Stomach smooth muscle (tissue), 2 donors: ENCODE results near the gene CD46.

ENCODE experiments used
- H3K27ac ChIP-seq: one replicate; pipeline ENCODE4 v1.7.0; 2013; ENCODE audit warnings: mild to moderate bottlenecking, low read length, inconsistent platforms
- H3K27me3 ChIP-seq, 2 donors: one replicate each; pipeline ENCODE4 v1.7.0; 2013; ENCODE audit warnings: low read length in 2 of 2; ENCODE audit not compliant: insufficient read depth in 2 of 2, control insufficient read depth in 1 of 2
- H3K36me3 ChIP-seq, 2 donors: one replicate each; pipeline ENCODE4 v1.7.0; 2013; ENCODE audit warnings: low read length in 2 of 2; ENCODE audit not compliant: control insufficient read depth in 2 of 2, insufficient read depth in 2 of 2
- H3K4me1 ChIP-seq: one replicate; pipeline ENCODE4 v1.7.0; 2013; ENCODE audit warnings: low read length; ENCODE audit not compliant: control insufficient read depth, insufficient read depth
- H3K4me3 ChIP-seq, 2 donors: one replicate each; pipeline ENCODE4 v1.7.0; 2013; ENCODE audit warnings: low read length in 2 of 2
- H3K9ac ChIP-seq, 2 donors: one replicate each; pipeline ENCODE4 v1.7.0; 2013; ENCODE audit warnings: low read length in 2 of 2, mild to moderate bottlenecking in 1 of 2
- H3K9me3 ChIP-seq, 2 donors: one replicate each; pipeline ENCODE4 v1.7.0; 2013; ENCODE audit warnings: low read length in 2 of 2; ENCODE audit not compliant: control insufficient read depth in 2 of 2
- donor health status: healthy.
- donor health status: Pancreatic carcinoma.

Gene CD46

DNA sequence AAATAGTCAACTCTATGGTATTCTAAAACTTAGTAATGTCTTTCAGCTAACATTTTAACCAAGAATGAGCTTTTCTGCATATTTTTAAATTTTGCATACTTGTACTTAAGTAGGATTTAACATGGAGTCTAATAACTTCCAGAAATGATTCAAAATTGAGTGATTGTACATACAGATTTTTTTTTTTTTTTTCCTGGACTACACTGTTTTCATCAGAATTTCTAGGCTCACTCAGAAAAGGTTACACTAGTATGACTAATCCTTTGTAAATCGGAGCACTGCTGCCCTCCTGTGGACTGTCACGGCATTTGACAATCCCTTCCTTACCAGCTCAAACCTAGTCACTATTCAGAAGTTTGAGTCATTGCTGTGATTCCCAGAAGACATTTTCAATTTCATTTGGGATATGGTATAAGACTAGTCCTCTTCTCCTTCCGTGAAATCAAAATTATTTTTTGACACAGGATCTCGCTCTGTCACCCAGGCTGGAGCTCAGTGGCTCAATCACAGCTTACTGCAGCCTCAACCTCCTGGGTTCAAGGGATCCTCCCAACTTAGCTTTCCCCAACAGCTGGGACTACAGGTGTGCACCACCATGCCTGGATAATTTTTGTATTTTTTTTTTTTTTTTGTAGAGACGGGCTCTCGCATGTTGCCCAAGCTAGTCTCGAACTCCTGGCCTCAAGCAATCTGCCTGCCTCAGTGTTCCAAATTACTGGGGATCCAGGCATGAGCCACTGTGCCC is 45.5 kb downstream of the CD46 start:
- no peaks in the 10 kb centered on the region for H3K27me3 ChIP-seq
- no peak overlapping the region for H3K4me3 ChIP-seq
- peaks cover 15% of the 10 kb centered on the region in 2 donors for H3K36me3 ChIP-seq
- no peak overlapping the region for H3K27ac ChIP-seq
- no peak overlapping the region for H3K9ac ChIP-seq
- no peaks in the 10 kb centered on the region for H3K4me1 ChIP-seq
- H3K9me3 ChIP-seq: no peaks in the 10 kb centered on the region

DNA sequence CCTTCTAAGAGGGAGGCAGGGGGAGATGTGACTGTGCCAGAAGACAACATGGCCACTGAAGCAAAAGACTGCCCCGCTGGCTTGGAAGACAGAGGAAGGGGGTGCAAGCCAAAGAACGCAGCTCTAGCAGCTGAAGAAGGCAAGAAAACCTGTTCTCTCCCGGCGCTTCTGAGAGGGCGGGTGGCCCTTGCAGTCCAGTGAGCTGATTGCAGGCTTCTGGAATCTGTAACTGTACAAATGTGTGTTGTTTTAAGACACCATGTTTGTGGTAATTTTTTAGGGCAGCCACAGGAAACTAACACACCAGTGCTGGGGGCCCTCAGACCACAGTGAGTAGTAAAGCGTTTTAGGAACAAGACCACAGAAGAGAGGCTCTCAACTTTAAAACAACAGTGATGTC is 47.0 kb downstream of the CD46 start:
- H3K9ac ChIP-seq: no peak overlapping the region
- H3K4me1 ChIP-seq: no peaks in the 10 kb centered on the region
- H3K4me3 ChIP-seq: no peak overlapping the region
- H3K27ac ChIP-seq: peak overlapping the region; percentile 26
- peaks cover 26 to 28% of the 10 kb centered on the region in 2 donors for H3K36me3 ChIP-seq
- H3K27me3 ChIP-seq: no peaks in the 10 kb centered on the region
- no peaks in the 10 kb centered on the region for H3K9me3 ChIP-seq

DNA sequence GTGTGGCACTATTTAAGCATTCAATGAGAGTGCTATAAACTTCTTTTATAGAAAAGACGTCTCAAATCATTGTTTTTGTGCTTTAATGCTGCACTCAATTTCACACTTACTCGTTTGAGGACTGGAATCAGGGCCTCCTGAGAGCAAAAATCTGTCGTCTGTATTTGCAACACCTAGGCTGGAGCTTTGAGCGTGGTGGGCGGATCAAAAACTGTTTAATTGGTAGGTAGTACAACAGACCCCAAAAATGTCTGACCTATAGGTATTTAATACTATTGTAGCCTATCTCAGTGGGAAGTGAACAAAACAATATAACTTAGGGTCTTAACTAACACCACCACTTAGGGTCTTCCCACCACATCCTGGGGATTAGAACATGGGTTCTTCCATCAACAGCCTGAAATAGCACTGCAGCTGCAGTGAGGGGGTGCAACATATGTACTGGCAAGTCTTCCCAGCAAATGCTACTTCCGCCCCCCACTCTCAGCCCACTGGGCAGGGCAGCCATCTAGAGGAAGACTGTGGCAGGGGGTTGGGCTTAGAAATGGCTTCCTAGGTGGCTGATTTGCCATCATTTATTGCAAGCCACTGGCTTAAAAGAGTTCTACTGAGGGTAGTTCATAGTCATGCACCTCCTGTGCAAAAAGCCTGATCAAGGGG is 48.3 kb downstream of the CD46 start:
- Histone ChIP-seq H3K4me1 (peaks cover 5% of the 10 kb centered on the region), H3K9ac (no peak overlapping the region), H3K27ac (no peak overlapping the region), H3K9me3 (no peaks in the 10 kb centered on the region), H3K4me3 (no peak overlapping the region), H3K27me3 (no peaks in the 10 kb centered on the region), H3K36me3 (peaks cover 31 to 37% of the 10 kb centered on the region in 2 donors)

GRCh38 chr1:207801819-207802218 is 50.0 kb downstream of the CD46 start:
- Histone ChIP-seq H3K36me3 (peaks cover 48 to 53% of the 10 kb centered on the region in 2 donors), H3K9me3 (no peaks in the 10 kb centered on the region), H3K27me3 (no peaks in the 10 kb centered on the region), H3K9ac (no peak overlapping the region), H3K27ac (no peak overlapping the region), H3K4me3 (no peak overlapping the region), H3K4me1 (peaks cover 18% of the 10 kb centered on the region)

- H3K4me3 ChIP-seq: no peak overlapping the region
- H3K9ac ChIP-seq: no peak overlapping the region
- H3K36me3 ChIP-seq: peaks cover 64 to 71% of the 10 kb centered on the region in 2 donors
- peak overlapping the region; percentile 37 for H3K27ac ChIP-seq
- H3K27me3 ChIP-seq: no peaks in the 10 kb centered on the region
- H3K4me1 ChIP-seq: peaks cover 36% of the 10 kb centered on the region
- H3K9me3 ChIP-seq: no peaks in the 10 kb centered on the region
Observed at GRCh38 chr1:207803678-207804077, 51.8 kb downstream of the CD46 start.

GRCh38 chr1:207804721-207805468 is 53.0 kb downstream of the CD46 start:
- Histone ChIP-seq H3K9ac (no peak overlapping the region), H3K4me1 (peaks cover 47% of the 10 kb centered on the region), H3K27me3 (no peaks in the 10 kb centered on the region), H3K4me3 (no peak overlapping the region), H3K36me3 (peaks cover 73 to 83% of the 10 kb centered on the region in 2 donors), H3K27ac (peak overlapping the region; percentile 66), H3K9me3 (no peaks in the 10 kb centered on the region)

DNA sequence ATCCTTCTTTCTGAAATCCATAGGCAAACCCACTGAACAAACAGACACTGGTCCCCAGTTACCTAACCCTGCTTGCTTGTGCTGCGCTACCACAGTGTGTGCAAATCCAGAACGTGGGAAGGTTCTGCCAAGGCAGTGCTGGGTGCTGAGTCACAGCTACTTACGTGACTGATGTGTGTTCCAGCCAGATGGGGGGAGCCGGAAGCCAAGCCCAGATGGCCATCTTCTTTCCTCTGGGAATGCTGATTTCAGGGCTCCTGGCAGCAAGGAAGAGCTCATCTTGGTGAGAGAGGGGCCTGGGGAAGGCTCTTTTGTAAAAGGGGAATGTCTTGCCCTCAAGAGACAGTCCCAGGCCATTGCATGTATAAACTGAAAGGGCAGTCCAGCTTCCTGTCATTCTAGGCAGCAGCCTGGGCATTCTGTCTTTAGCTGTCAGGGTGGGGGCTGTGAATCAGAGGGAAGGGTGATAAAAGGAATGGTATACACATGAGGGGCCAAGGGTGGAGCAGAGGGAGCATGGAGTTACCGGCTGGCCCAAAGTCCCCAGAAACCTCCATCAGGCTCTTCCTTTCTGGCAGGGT is 54.1 kb downstream of the CD46 start:
- H3K9me3 ChIP-seq: no peaks in the 10 kb centered on the region
- H3K27me3 ChIP-seq: no peaks in the 10 kb centered on the region
- H3K9ac ChIP-seq: peak overlapping the region in 1 of 2 donors; percentile 12
- no peak overlapping the region for H3K4me3 ChIP-seq
- peak overlapping the region; percentile 67 for H3K27ac ChIP-seq
- peaks cover 81 to 91% of the 10 kb centered on the region in 2 donors for H3K36me3 ChIP-seq
- peaks cover 58% of the 10 kb centered on the region for H3K4me1 ChIP-seq

DNA sequence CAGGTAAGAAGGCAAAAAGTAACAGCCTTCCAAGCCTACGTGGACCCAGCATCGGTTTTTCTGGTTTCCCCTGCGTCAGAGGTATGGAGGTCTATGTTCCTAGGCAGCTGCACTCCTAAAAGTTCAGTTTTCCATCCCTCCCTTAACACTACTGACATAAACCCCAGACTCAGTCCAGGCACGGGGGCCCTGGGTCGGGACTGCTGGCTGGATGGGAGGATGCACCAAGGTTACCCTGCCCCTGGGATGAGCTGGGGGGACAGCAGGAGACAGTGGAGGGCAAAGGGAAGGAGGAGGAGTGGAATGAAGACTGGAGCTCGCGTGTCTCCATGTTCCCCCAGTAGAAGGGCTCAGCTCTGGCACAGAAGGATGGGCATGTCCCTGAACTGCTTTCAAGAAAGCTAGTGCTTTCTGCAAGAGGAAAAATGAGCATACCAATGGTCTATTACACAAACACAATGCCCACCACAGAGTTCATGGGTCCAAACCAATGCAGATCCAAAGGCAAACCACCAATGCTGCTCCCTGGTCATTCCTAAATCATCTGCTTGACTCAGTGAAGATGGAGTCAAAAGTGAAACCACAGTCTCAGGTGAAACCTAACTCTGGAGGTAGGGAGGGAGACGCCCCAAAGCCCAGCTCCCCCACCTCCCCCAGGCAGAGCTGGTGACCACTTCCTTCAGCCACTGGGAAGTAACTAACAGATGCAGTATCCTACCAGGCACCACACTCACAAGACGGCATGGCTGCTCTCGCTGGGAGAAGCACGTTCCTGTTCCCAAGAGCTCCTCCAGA is 54.9 kb downstream of the CD46 start:
- H3K4me3 ChIP-seq: peak overlapping the region in 1 of 2 donors; percentile 22
- peaks cover 79 to 90% of the 10 kb centered on the region in 2 donors for H3K36me3 ChIP-seq
- peak overlapping the region in 1 of 2 donors; percentile 12 for H3K9ac ChIP-seq
- H3K4me1 ChIP-seq: peaks cover 64% of the 10 kb centered on the region
- H3K27ac ChIP-seq: peak overlapping the region; percentile 67
- H3K9me3 ChIP-seq: no peaks in the 10 kb centered on the region
- no peaks in the 10 kb centered on the region for H3K27me3 ChIP-seq

DNA sequence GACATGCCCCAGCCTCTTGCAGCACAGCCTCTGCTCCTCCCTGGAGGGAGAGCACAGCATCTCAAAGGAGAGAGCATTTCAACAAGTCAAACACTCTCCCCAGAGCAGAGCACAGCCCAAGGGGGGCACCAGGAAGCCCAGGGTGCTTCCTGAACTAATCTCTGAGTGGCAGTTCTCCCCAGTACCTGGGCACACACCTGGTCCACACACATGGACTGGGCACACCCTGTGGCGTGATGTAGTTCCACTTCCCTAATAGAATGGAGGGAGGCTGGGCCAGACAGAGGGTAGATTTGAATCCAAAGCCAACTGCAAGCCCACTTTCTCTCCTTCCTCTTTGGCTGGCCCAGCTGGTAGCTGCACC is 55.5 kb downstream of the CD46 start:
- H3K36me3 ChIP-seq: peaks cover 76 to 88% of the 10 kb centered on the region in 2 donors
- no peak overlapping the region for H3K9ac ChIP-seq
- H3K4me1 ChIP-seq: peaks cover 70% of the 10 kb centered on the region

More for the DNA sequence above, 55.5 kb downstream of the CD46 start:
- no peaks in the 10 kb centered on the region for H3K9me3 ChIP-seq
- peak overlapping the region; percentile 67 for H3K27ac ChIP-seq
- no peaks in the 10 kb centered on the region for H3K27me3 ChIP-seq
- peak overlapping the region in 1 of 2 donors; percentile 22 for H3K4me3 ChIP-seq
